Upper lobe of right lung (tissue), 1 donor: ENCODE data around the gene FNDC3A. TPM values are rescaled to one million over a fixed set of nuclear protein-coding genes. Genes with fewer than 3 reads are reported as not detected.

ENCODE experiments used
- ATAC-seq: fragments of 200-7000 bp; cut with Tn5 transposase; one replicate; pipeline ENCODE4 v1.9.1; 2020; ENCODE audit warnings: mild to moderate bottlenecking, moderate library complexity
- DNase-seq: peaks from one replicate; pipeline ENCODE4 v3.0.0-alpha.2; 2020
- H3K27ac ChIP-seq: fragments of 200-600 bp; one replicate; pipeline ENCODE4 v1.8.0; 2022
- H3K27me3 ChIP-seq: fragments of 200-600 bp; one replicate; pipeline ENCODE4 v1.8.0; 2022; ENCODE audit warnings: mild to moderate bottlenecking
- H3K36me3 ChIP-seq: fragments of 200-600 bp; one replicate; pipeline ENCODE4 v1.8.0; 2022
- H3K4me1 ChIP-seq: fragments of 200-600 bp; one replicate; pipeline ENCODE4 v1.8.0; 2022
- H3K4me3 ChIP-seq: fragments of 200-600 bp; one replicate; pipeline ENCODE4 v1.8.0; 2022; ENCODE audit warnings: mild to moderate bottlenecking
- H3K9me3 ChIP-seq: fragments of 200-600 bp; one replicate; pipeline ENCODE4 v1.8.0; 2022
- intact Hi-C: fragments of 100-400 bp; cut with DNase I; formaldehyde crosslinking; loops from one replicate; pipeline ENCODE4 v1.11.0; 2022
- total RNA-seq: library from RNA; stranded (reverse); fragmentation: NEBNext Ultra II Directional; extraction: Animal tissue kit (Norgen Biotek cat#: 25700); gene quantifications from one replicate; pipeline ENCODE4 v1.2.1, GENCODE V29; 2021
- TF ChIP-seq, protein P1 (sequence below): fragments of 200-600 bp; IDR thresholded peaks from one replicate; pipeline ENCODE4 v1.8.0; 2022; ENCODE audit warnings: antibody characterized with exemption
- donor health status: DM: no; HTN: yes; CAD: no; lungs with severe emphysema.

FNDC3A gene
- total RNA-seq, 1 donor from 2014 or later: 59.0 TPM

DNA sequence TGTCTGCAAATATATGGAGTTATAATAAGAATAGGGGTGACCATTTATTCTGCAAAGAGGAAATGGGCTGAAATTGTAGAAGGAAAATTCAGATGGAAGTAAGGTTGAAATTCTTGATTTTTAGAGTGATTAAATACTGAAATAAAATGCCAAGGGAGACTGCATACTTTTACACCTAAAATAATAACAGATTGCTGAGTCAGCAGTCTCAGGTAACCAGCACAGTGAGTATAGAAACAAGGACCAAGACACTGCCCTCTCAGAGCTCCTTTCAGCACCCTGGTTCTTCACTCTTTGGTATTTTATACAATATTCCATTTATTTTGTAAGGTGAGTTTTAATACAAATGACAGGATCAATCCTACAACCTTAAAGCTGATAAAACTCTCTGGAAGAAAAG, 195.6 kb downstream of the FNDC3A start:
- no peaks in the 10 kb centered on the region for H3K27me3 ChIP-seq
- no peak for ATAC-seq
- TF ChIP-seq, protein P1, sequence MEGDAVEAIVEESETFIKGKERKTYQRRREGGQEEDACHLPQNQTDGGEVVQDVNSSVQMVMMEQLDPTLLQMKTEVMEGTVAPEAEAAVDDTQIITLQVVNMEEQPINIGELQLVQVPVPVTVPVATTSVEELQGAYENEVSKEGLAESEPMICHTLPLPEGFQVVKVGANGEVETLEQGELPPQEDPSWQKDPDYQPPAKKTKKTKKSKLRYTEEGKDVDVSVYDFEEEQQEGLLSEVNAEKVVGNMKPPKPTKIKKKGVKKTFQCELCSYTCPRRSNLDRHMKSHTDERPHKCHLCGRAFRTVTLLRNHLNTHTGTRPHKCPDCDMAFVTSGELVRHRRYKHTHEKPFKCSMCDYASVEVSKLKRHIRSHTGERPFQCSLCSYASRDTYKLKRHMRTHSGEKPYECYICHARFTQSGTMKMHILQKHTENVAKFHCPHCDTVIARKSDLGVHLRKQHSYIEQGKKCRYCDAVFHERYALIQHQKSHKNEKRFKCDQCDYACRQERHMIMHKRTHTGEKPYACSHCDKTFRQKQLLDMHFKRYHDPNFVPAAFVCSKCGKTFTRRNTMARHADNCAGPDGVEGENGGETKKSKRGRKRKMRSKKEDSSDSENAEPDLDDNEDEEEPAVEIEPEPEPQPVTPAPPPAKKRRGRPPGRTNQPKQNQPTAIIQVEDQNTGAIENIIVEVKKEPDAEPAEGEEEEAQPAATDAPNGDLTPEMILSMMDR: no peak
- DNase-seq: no peak
- no peak overlapping the region for H3K4me3 ChIP-seq
- H3K9me3 ChIP-seq: no peaks in the 10 kb centered on the region
- no peak overlapping the region for H3K27ac ChIP-seq
- peaks cover 55% of the 10 kb centered on the region for H3K36me3 ChIP-seq
- intact Hi-C loops: no loop called here
- H3K4me1 ChIP-seq: no peaks in the 10 kb centered on the region

DNA sequence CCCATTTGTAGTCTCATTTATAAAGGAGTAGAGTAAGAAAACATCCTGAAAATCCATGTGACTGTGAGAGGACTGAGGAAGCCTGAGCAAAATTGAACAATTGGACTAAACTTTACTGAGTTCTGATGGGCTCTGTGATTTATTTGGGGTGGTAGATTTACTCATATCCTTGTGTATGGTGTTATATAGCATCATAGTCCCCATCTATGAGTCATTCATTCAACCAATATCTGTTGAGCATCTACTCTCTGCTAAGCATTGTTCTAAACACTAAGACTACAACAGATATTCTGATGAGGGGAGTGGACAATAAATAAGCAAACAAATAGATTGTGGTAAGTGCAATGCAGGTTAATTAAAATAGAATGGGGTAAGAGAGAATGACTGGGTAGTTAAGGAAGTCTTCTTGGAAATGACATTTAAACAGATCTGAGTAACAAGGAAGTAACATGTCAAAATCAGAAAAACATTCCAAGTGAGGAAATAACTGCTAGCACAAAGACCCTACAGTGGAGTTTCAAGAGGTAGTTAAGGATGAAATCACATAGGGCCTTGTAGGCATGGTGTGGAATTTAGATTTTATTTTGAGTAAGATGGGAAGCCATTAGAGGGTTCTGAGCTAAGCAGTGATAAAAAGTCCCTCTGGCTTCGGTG, 208.1 kb downstream of the FNDC3A start:
- ATAC-seq (peak; percentile 31), DNase-seq (no peak)
- no peak overlapping the region for H3K27ac ChIP-seq
- H3K36me3 ChIP-seq: peaks cover 37% of the 10 kb centered on the region
- no peaks in the 10 kb centered on the region for H3K9me3 ChIP-seq
- TF ChIP-seq, protein P1: no peak
- no peak overlapping the region for H3K4me3 ChIP-seq
- no peaks in the 10 kb centered on the region for H3K4me1 ChIP-seq
- intact Hi-C loops: no loop called here
- H3K27me3 ChIP-seq: no peaks in the 10 kb centered on the region

DNA sequence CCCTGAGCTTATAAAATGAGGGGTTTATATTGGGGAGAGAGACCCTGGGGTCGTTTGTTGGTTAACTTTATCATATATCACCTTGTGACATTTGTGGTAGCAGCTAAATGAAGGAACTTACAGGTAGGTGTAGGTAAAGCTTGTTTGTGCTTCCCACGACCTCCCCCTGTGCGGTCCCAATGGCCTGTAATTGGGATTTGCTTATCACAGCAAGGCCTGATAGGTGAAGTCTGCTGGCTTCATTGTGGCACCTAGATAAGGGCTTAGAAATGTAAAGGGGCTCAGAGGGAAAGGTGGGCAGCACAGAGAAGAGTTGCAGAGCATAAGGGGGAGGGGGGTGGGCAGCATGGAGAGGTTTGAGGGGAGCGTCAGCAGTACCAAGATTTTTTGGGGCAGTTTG, 208.9 kb downstream of the FNDC3A start:
- Histone ChIP-seq H3K27me3 (no peaks in the 10 kb centered on the region), H3K4me1 (no peaks in the 10 kb centered on the region), H3K9me3 (no peaks in the 10 kb centered on the region), H3K4me3 (no peak overlapping the region), H3K27ac (no peak overlapping the region), H3K36me3 (peaks cover 37% of the 10 kb centered on the region)
- intact Hi-C loops: no loop called here
- TF ChIP-seq, protein P1: no peak
- DNase-seq: no peak
- ATAC-seq: no peak

DNA sequence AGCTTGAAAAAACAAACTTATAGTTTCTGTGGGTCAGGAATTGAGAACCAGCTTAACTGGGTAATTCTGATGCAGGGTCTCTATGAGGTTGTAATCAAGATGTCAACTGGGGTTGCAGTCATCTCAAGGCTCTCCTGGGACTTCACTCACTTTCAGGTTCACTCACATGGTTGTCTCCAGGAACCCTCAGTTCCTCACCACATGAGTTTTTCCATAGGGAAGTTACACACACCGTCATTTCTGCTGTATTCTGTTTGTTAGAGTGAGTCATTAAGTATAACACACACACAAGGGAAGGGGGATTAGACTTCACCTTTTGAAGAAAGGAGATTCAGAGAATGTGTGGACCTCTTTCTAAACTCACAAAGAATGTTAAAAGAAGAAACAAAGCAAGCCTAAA, 209.6 kb downstream of the FNDC3A start:
- intact Hi-C loops: no loop called here
- Histone ChIP-seq H3K4me1 (no peaks in the 10 kb centered on the region), H3K27ac (no peak overlapping the region), H3K4me3 (no peak overlapping the region), H3K27me3 (no peaks in the 10 kb centered on the region), H3K9me3 (no peaks in the 10 kb centered on the region), H3K36me3 (peaks cover 37% of the 10 kb centered on the region)
- DNase-seq (no peak), ATAC-seq (peak; percentile 39)
- TF ChIP-seq, protein P1: no peak

DNA sequence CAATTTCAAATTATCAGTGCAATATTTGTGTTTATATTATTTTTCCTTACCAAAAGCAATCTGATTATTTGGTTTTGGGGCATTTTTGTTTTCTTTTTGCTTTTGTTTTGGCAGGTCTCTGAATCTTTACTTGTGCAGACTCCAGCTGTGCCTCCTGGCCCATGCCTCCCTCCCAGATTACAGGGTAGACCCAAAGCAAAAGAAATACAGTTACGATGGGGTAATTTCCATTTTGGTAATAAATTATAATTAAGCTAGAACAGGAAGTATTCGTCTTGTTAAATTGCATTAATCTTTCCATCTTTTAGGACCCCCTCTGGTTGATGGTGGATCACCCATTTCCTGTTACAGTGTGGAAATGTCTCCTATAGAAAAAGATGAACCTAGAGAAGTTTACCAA, 215.2 kb downstream of the FNDC3A start:
- ATAC-seq (no peak), DNase-seq (no peak)
- Histone ChIP-seq H3K27ac (no peak overlapping the region), H3K9me3 (no peaks in the 10 kb centered on the region), H3K36me3 (peaks cover 86% of the 10 kb centered on the region), H3K27me3 (no peaks in the 10 kb centered on the region), H3K4me3 (no peak overlapping the region), H3K4me1 (no peaks in the 10 kb centered on the region)
- intact Hi-C loops: no loop called here
- TF ChIP-seq, protein P1: no peak

DNA sequence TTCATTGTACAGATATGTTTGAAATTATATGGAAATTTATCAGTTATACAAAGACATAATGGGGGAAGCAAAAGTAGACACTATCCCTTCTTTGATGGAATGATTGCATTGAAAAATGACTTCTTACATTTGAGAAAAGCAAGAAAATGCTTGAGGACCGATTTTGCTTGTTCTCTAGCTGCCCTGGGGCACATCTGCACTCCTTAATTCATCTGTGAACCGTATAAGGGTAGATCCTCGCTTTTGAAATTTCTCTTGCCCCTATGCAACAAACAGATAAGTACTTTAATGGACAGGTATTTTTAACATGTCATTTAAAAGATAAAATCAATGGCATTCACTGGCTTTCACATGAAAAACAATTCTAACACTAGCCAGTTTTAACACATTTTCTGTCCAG, 230.9 kb downstream of the FNDC3A start:
- H3K27me3 ChIP-seq: no peaks in the 10 kb centered on the region
- intact Hi-C loops: no loop called here
- no peak for ATAC-seq
- TF ChIP-seq, protein P1: no peak
- peaks cover 80% of the 10 kb centered on the region for H3K36me3 ChIP-seq
- no peaks in the 10 kb centered on the region for H3K4me1 ChIP-seq
- no peak overlapping the region for H3K27ac ChIP-seq
- no peaks in the 10 kb centered on the region for H3K9me3 ChIP-seq
- no peak overlapping the region for H3K4me3 ChIP-seq
- no peak for DNase-seq
